Choroid plexus epithelial cell (primary cell): Measurements from ENCODE around the gene RPTOR.
"Not testable (repeated sequence)": the region's sequence is repeated elsewhere in the genome, so short reads cannot be mapped to it uniquely, and the experiment has no call there.

ENCODE experiments used
- DNase-seq: peaks from one replicate; pipeline ENCODE4 v3.0.0-alpha.2; 2010; ENCODE audit warnings: low read depth
- H3K4me3 ChIP-seq: 2 replicates; pipeline ENCODE4 v1.5.1; 2011; ENCODE audit warnings: low read depth, mild to moderate bottlenecking, control low read depth, low read length, moderate library complexity
- CTCF ChIP-seq: conservative IDR thresholded peaks from 2 replicates; pipeline ENCODE4 v1.5.1; 2011; ENCODE audit warnings: low read depth, mild to moderate bottlenecking, control low read depth, inconsistent platforms, low read length, moderate library complexity

Gene RPTOR

GRCh38 chr17:80813318-80813717 lies 268.7 kb downstream of the RPTOR start:
- H3K4me3 ChIP-seq, result no peak overlapping the region
- TF ChIP-seq CTCF, result no peak
- no peak for DNase-seq

GRCh38 chr17:80814491-80814890 lies 269.9 kb downstream of the RPTOR start:
- H3K4me3 ChIP-seq, result no peak overlapping the region
- DNase-seq, result no peak
- TF ChIP-seq CTCF, result no peak

GRCh38 chr17:80815151-80815681 lies 270.6 kb downstream of the RPTOR start:
- H3K4me3 ChIP-seq, result no peak overlapping the region
- TF ChIP-seq CTCF, result no peak
- no peak for DNase-seq

GRCh38 chr17:80815718-80816117 lies 271.1 kb downstream of the RPTOR start:
- not testable (repeated sequence) for DNase-seq, H3K4me3 ChIP-seq

- no peak for TF ChIP-seq CTCF
- no peak overlapping the region for H3K4me3 ChIP-seq
- no peak for DNase-seq
These were observed 271.8 kb downstream of the RPTOR start for GRCh38 chr17:80816241-80817103.

- DNase-seq, result no peak
- no peak overlapping the region for H3K4me3 ChIP-seq
- TF ChIP-seq CTCF, result no peak
These were observed 272.7 kb downstream of the RPTOR start for GRCh38 chr17:80817321-80817845.

GRCh38 chr17:80817861-80818260 lies 273.2 kb downstream of the RPTOR start:
- no peak overlapping the region for H3K4me3 ChIP-seq
- no peak for DNase-seq
- TF ChIP-seq CTCF, result no peak
